ENCODE results near the gene CASR. TPM values are rescaled to one million over a fixed set of nuclear protein-coding genes. Genes with fewer than 3 reads are reported as not detected.
"Not testable (repeated sequence)": the region's sequence is repeated elsewhere in the genome, so short reads cannot be mapped to it uniquely, and the experiment has no call there.

The CASR gene, protein sequence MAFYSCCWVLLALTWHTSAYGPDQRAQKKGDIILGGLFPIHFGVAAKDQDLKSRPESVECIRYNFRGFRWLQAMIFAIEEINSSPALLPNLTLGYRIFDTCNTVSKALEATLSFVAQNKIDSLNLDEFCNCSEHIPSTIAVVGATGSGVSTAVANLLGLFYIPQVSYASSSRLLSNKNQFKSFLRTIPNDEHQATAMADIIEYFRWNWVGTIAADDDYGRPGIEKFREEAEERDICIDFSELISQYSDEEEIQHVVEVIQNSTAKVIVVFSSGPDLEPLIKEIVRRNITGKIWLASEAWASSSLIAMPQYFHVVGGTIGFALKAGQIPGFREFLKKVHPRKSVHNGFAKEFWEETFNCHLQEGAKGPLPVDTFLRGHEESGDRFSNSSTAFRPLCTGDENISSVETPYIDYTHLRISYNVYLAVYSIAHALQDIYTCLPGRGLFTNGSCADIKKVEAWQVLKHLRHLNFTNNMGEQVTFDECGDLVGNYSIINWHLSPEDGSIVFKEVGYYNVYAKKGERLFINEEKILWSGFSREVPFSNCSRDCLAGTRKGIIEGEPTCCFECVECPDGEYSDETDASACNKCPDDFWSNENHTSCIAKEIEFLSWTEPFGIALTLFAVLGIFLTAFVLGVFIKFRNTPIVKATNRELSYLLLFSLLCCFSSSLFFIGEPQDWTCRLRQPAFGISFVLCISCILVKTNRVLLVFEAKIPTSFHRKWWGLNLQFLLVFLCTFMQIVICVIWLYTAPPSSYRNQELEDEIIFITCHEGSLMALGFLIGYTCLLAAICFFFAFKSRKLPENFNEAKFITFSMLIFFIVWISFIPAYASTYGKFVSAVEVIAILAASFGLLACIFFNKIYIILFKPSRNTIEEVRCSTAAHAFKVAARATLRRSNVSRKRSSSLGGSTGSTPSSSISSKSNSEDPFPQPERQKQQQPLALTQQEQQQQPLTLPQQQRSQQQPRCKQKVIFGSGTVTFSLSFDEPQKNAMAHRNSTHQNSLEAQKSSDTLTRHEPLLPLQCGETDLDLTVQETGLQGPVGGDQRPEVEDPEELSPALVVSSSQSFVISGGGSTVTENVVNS
- not detected for total RNA-seq

- DNase-seq = no peak
Measured at GRCh38 chr3:122183521-122183892, at the start of gene CASR. TSS of gene CASR (plus strand) at chr3:122183668. CDS start at chr3:122254190, 70,522 bp downstream.

DNA sequence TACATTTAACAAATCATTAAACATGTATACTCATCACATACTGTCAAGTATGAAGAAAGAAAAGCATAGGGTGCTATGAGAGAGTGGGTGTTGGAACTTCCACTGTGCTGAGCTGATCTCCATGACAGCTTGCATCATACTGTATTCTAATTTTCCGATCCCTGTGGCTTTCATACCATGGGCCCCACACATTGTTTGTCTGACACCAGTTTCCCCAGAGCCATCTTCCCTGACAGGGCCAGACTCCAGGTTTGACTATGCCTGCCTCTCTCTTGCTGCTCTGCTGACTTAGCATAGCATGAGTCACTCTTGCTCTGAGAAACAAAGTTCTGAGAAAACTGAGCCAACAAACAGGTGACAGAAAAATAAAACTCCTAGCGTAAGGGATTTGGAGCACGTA lies 37.0 kb upstream of the CASR start:
- no peak for DNase-seq

- DNase-seq = no peak
Measured at GRCh38 chr3:122148941-122149627, 34.4 kb upstream of the CASR start.

DNA sequence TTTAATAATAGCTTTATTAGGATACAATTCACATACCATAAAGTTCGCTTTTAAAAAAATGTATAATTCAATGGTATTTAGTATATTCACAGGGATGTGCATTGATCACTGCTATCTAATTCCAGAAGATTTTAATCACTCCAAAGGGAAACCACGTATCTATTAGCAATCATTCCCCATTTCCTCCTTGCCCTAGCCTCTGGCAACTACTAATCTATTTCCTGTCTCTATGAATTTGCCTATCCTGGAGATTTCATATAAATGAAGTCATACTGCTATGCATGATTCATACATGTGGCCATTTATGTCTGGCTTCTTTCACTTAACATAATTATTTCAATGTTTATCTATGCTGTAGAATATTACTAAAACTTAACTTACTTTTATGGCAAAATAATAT lies 32.0 kb upstream of the CASR start:
- DNase-seq = no peak

GRCh38 chr3:122164983-122165382 lies 18.5 kb upstream of the CASR start:
- DNase-seq = not testable (repeated sequence)

DNA sequence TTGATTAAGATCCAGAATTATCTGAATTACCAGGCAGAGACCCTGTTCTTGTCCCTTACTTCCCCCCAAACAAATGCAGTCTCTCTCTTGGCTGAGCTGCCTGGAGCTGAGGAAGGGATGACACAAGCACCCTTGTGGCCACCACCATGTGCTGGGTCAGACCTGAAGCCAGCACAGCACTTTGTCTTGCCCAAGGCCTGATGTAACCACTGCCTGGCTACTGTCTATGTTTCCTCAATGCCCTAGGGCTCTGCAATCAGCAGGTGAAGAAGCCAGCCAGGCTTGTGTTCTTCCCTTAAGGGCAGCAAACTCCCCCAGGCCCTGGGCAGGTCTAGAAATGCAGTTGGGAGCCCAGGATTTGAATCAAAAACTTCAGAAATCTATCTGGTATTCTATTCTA lies 15.8 kb upstream of the CASR start:
- DNase-seq = no peak

- DNase-seq = no peak
Measured at GRCh38 chr3:122168044-122168443, 15.4 kb upstream of the CASR start.

DNA sequence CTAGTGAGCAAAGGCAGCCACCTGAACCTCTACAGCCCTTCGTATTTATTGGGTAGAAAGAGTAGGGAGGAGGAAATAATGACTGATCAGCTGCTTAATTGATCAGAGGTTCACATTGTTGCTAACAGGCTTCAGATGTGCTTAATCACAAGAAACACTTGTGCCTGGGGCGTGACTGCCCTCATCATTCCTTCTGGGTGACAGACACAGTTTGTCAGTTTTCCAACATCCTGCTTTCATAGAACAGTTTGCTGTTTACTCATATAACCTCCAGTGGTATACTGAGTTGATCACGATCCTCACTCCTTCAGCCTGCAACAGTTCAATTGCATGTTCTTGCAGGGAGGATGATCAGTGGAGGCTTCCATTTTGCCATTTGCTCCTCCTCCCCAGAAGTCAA lies 13.6 kb upstream of the CASR start:
- DNase-seq = no peak

DNA sequence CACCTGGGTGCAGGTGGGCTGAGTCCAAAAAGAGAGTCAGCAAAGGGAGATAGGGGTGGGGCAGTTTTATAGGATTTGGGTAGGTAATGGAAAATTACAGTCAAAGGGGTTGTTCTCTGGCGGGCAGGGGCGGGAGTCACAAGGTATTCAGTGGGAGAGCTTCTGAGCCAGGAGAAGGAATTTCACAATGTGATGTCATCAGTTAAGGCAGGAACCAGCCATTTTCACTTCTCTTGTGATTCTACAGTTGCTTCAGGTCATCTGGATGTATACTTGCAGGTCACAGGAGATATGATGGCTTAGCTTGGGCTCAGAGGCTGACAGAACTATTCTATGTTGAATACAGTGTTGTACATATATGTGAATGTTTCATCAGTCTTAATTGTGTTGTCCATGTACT lies 12.1 kb upstream of the CASR start:
- DNase-seq = not testable (repeated sequence)

DNA sequence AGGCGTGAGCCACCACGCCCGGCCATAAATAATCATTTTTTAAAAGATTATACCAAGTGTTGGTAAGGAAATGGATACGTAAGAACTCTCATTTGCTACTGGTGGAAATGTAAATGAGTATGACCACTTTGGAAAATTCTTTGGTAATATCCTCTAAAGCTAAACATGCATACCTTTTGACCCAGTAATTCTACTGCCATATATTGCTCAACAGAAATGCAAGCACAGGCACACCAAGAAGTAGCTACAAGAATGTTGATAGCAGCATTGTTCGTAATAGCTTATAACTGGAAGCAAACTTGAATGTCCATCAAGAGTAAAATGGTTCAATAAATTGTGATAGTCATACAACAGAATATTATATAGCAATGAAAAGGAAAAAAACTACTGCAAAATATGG lies 4.8 kb upstream of the CASR start:
- DNase-seq = no peak

DNA sequence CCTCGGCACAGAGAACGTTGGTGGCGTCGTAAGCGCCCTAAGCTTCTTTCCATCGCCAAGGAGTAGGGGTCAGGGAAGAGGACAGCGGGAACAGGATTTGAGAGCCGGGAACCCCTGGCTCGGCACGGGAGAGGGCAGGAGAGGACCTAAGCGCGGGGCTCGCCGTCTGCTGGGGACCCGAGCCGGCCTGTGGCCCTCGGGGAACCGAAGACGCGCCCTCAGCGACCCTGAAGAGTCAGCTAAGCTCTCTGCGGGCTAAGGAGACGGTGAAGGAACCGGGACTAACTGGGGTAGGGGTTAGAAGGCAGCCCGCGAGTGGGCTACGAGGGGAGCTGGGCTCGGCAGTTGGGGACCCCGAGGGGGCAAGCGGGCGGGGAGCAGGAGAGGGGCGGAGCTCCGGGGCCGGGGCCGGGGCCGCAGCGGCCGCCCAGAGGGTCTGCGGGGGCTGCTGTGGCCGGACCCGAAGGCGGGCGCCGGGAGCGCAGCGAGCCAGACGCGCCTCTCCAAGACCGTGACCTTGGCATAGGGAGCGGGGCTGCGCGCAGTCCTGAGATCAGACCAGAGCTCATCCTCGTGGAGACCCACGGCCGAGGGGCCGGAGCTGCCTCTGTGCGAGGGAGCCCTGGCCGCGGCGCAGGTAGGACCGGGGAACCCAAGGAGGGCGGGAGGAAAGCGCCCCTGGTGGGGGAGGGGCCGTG lies 574 bp downstream of the CASR start:
- no peak for DNase-seq

- DNase-seq = no peak
Measured at GRCh38 chr3:122184591-122184929, 1.1 kb downstream of the CASR start.

- DNase-seq = no peak
Measured at GRCh38 chr3:122186372-122186771, 2.9 kb downstream of the CASR start.

- DNase-seq = no peak
Measured at GRCh38 chr3:122188737-122189136, 5.3 kb downstream of the CASR start.

DNA sequence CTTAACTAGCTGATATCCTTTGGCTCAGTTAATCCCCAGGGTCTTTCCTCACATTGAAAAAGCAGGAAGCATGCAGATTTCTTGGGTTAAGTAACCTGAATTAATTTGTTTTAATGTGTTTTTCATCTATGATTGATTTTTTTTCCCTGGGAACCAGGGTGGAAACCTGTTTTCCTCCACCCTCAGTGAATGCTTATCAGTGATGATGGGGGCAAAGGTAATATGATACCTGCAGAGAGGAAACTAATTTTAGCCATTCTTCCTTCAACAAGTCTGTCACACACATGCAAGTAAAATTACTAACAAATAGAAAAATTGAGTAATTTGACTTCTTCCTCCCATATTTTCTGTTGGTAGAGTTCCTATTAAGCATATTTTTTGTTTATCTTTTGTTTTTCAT lies 5.9 kb downstream of the CASR start:
- no peak for DNase-seq

GRCh38 chr3:122190525-122190924 lies 7.1 kb downstream of the CASR start:
- no peak for DNase-seq

DNA sequence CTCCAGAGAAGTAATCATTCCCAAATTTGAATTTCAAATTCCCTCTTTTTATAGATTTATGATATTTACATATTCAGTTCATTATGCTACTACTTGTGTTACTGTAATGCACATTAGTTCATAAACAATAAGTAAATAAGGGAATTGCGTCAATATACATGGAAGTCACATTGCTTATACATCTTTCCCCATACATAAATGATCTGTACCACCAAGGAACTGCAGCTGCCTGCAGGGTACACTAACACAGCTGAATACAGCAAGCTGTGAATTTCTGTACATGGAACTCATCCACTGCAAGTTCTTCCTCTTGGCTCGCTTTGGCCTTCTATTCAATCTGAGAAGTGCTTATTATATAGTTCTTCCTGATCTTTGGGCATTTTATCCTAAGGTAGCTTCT lies 15.5 kb downstream of the CASR start:
- no peak for DNase-seq

DNA sequence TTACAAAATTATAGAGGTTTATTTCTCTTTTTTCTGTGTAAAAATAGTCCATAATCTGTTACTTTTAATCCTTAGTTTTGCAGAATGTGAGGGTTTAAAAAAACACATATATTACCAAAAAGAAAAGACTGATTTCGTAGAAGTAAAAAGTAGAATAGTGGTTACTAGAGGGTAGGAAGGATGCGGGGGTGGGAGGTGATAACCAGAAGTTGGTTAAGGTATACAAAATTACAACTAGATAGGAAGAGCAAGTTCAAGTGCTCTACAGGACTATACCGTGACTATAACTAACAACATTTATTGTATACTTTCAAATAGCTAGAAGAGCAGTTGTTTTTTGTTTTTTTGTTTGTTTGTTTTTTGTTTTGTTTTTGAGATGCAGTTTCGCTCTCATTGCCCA lies 16.1 kb downstream of the CASR start:
- no peak for DNase-seq

DNA sequence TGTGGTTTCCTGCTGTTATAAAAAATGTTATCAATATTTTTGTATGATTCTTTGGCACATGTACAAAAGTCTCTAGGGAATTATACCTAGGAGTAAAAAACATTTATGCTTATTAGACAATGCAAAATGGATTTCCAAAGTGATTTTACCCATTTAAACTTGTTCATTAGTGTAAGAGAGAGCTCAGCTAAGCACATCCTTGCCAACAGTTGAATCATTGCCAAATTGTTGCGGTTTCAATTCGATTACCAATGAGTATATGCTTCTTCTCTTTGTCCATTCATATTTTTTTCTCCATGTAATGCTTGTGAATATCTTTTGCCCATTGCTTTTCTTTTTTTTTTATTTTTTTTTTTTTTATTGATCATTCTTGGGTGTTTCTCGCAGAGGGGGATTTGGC lies 17.2 kb downstream of the CASR start:
- DNase-seq = no peak

- DNase-seq = not testable (repeated sequence)
Measured at GRCh38 chr3:122201476-122201875, 18.0 kb downstream of the CASR start.

GRCh38 chr3:122208579-122208978 lies 25.1 kb downstream of the CASR start:
- no peak for DNase-seq

DNA sequence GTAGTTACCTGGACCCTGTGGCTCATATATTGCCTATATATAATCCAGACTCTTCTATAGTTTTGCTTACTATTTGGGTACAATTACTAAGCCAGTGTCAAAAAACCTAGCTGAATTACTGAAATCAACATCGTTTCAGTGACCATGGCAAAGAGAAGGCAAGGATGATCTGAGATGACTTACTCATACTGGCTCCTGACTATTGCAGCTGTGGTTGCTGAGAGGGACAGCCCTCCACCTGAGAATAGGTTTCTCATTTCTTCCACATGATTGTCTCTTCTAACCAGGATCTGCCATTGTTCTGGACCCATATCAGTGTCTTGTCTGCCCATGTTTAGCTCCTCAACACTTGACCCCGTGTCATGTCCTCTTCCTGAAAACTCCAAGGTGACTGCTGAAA lies 30.2 kb downstream of the CASR start:
- DNase-seq = no peak

All from occipital lobe (tissue), 2 donors.